Left lung (tissue), 10 donors: ENCODE results near the gene ANKRD13A. TPM values are rescaled to one million over a fixed set of nuclear protein-coding genes. Genes with fewer than 3 reads are reported as not detected.
"Not testable (repeated sequence)": the region's sequence is repeated elsewhere in the genome, so short reads cannot be mapped to it uniquely, and the experiment has no call there.

Experiments
- ATAC-seq: fragments of 200-7000 bp; cut with Tn5 transposase; one replicate; pipeline ENCODE4 v1.9.1; 2020; ENCODE audit warnings: moderate library complexity
- DNase-seq, 4 donors: peaks; one replicate each; pipeline ENCODE4 v3.0.0-alpha.2; 2013 to 2020
- H3K27ac ChIP-seq, 2 donors: fragments of 200-600 bp; sonication (generic) in 1 of 2; one replicate each; pipeline versions ENCODE4 v1.5.0 to v1.8.0; 2020 to 2021
- H3K27me3 ChIP-seq, 2 donors: fragments of 200-600 bp; sonication (generic) in 1 of 2; one replicate each; pipeline versions ENCODE4 v1.5.0 to v1.8.0; 2020 to 2021
- H3K36me3 ChIP-seq, 2 donors: fragments of 200-600 bp; sonication (generic) in 1 of 2; one replicate each; pipeline versions ENCODE4 v1.5.0 to v1.8.0; 2020 to 2021
- H3K4me1 ChIP-seq, 2 donors: fragments of 200-600 bp; one replicate each; pipeline ENCODE4 v1.8.0; 2021
- H3K4me3 ChIP-seq, 2 donors: fragments of 200-600 bp; sonication (generic) in 1 of 2; one replicate each; pipeline versions ENCODE4 v1.5.0 to v1.8.0; 2020 to 2021; ENCODE audit warnings: mild to moderate bottlenecking in 1 of 2
- H3K9me3 ChIP-seq, 2 donors: fragments of 200-600 bp; sonication (generic) in 1 of 2; one replicate each; pipeline versions ENCODE4 v1.5.0 to v1.8.0; 2020 to 2021
- CTCF ChIP-seq, 2 donors: fragments of 200-600 bp; sonication (generic) in 1 of 2; IDR thresholded peaks; one replicate each; pipeline versions ENCODE4 v1.5.0 to v1.8.0; 2021; ENCODE audit warnings: antibody characterized with exemption in 2 of 2
- intact Hi-C, 2 donors: fragments of 100-400 bp; cut with DNase I; formaldehyde crosslinking; loops; one replicate each; pipeline versions ENCODE4 v1.11.2 to v1.14.2; 2022
- polyA plus RNA-seq, 6 donors: library from polyadenylated mRNA; unstranded; fragments of 120-200 nt; gene quantifications; one replicate each; pipeline ENCODE4 v1.2.1, GENCODE V29; 2013; ENCODE audit not compliant: insufficient read length in 6 of 6
- total RNA-seq, 2 donors: library from RNA; stranded (reverse); fragmentation: NEBNext Ultra II Directional; extraction: Animal tissue kit (Norgen Biotek cat#: 25700); gene quantifications; one replicate each; pipeline ENCODE4 v1.2.1, GENCODE V29; 2021
- donor health status: DM: no; HTN: yes; CAD: no.
- donor health status: DM: no; HTN: no; CAD: no.

Gene ANKRD13A
- total and polyA plus RNA-seq, 8 donors, result 38.3 to 69.9 (median 43.3) TPM

DNA sequence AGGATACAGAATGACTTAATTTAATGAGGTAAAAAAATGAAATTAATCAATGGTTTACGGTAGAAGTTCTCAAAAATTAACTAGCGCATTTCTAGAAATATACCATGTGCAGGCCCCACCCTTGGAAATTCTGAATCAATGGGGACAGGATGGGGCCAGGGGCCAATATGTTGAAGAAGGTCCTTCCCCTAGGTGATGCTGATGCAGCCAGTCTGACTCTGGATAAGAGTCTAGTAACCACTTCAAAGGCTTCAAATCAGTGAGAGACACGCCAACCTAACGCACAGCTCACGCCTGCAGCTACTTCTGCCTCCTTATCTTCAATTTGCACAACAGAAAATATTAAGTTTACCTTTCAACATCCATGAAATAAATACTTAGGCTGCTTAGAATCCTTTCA is 17.9 kb upstream of the ANKRD13A start:
- intact Hi-C loops, result no loop called here
- Histone ChIP-seq H3K27ac (no peak overlapping the region), H3K36me3 (peaks cover 0 to 99% of the 10 kb centered on the region in 2 donors)

DNA sequence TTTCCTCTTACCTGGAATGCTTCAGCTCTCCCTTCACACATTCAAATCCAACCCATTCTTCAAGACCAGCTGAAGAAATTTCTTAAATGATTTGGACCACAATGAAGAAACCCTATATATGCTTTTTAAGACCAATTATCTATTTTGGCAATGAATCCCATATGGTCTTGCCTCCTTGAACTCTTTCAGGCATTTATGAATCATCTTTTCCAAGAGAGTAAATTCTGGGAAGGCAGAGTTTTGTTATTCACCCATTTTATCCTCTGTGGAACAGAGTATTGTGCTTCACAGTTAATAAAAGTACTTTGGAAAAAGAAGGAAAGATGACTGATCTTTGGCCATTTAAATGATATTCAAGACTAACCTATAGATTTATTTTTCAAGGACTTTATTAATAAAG is 17.0 kb upstream of the ANKRD13A start:
- Histone ChIP-seq H3K4me1 (peaks cover 0 to 18% of the 10 kb centered on the region in 2 donors), H3K9me3 (no peaks in the 10 kb centered on the region), H3K4me3 (no peak overlapping the region), H3K27ac (no peak overlapping the region), H3K36me3 (peaks cover 0 to 99% of the 10 kb centered on the region in 2 donors), H3K27me3 (no peaks in the 10 kb centered on the region)
- DNase-seq (no peak), ATAC-seq (no peak)
- intact Hi-C loops, result no loop called here
- no peak for TF ChIP-seq CTCF (IDR thresholded peaks at IDR 0.05)

More for the DNA sequence above, 17.9 kb upstream of the ANKRD13A start:
- DNase-seq (no peak), ATAC-seq (no peak)
- Histone ChIP-seq H3K4me1 (peaks cover 0 to 18% of the 10 kb centered on the region in 2 donors), H3K4me3 (no peak overlapping the region), H3K9me3 (no peaks in the 10 kb centered on the region), H3K27me3 (no peaks in the 10 kb centered on the region)
- no peak for TF ChIP-seq CTCF (IDR thresholded peaks at IDR 0.05)

DNA sequence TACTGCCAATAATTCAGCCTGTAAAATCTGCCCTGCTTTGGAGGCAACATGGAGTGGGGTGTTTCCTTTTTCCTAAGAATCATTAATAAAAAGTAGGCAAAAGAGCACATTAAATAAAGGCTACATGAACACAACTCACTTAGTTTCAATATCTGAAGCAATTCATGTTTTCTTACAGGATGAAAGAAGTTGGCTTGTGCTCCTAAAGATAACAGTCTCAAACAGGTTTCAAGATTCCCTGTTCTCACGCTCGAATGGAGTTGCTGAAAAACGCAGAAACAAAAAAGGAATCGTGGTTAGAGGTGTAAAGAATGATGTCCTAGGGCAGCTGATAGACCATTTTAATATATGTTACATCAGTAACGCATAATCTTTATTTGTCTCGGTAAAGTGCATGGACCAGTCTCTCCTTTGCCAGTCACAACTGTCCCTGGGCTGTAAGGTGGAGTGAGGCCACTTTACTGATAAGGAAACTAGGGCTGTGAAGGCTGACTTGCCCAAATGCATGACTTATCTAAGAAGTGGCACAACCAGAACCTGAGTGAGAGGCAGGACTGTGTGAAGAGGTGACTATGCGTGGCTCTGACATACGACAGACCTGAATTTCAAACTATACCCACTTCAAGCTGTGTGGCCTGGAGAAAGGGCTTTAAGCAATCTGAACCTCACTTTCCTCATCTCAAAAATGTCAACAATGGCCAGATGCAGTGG is 15.6 kb upstream of the ANKRD13A start:
- Histone ChIP-seq H3K27ac (no peak overlapping the region), H3K36me3 (peaks cover 0 to 99% of the 10 kb centered on the region in 2 donors), H3K9me3 (no peaks in the 10 kb centered on the region), H3K4me3 (no peak overlapping the region), H3K27me3 (no peaks in the 10 kb centered on the region), H3K4me1 (peaks cover 0 to 15% of the 10 kb centered on the region in 2 donors)
- no peak for TF ChIP-seq CTCF (IDR thresholded peaks at IDR 0.05)
- peak; percentile 92 for ATAC-seq
- peak in 1 of 4 donors; percentile 40 for DNase-seq
- intact Hi-C loops, result no loop called here

- intact Hi-C loops, ATAC-seq, H3K4me3 ChIP-seq, H3K27ac ChIP-seq, DNase-seq, H3K27me3 ChIP-seq, H3K4me1 ChIP-seq, H3K9me3 ChIP-seq: not testable (repeated sequence)
- H3K36me3 ChIP-seq, result peaks cover 0 to 98% of the 10 kb centered on the region in 2 donors
Observed at GRCh38 chr12:109986236-109986635, 13.0 kb upstream of the ANKRD13A start.

DNA sequence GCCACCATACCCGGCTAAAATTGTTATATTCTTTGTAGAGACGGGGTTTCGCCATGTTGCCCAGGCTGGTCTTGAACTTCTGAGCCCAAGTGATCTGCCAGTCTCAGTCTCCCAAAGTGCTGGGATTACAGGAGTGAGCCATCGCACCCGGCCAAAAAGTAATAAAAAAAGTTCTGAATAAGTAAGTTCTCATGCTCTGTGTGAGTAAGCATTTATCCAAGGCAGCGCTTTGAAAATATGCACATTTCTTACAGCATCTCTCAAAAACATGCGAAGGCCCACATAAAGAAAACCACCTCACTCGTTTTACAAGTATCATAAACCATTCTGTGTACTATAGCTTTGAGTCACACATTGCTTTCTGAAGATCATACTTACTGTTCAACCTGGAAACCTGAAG is 11.6 kb upstream of the ANKRD13A start:
- DNase-seq, result no peak

More for the DNA sequence above, 11.6 kb upstream of the ANKRD13A start:
- no peak for TF ChIP-seq CTCF (IDR thresholded peaks at IDR 0.05)
- Histone ChIP-seq H3K36me3 (peaks cover 0 to 90% of the 10 kb centered on the region in 2 donors), H3K4me3 (no peak overlapping the region), H3K27ac (no peak overlapping the region), H3K27me3 (no peaks in the 10 kb centered on the region), H3K4me1 (peaks cover 0 to 3% of the 10 kb centered on the region in 2 donors), H3K9me3 (no peaks in the 10 kb centered on the region)
- intact Hi-C loops, result no loop called here
- no peak for ATAC-seq
